CD14-positive monocyte (primary cell): Measurements from ENCODE around the gene STRIP1. TPM values are rescaled to one million over a fixed set of nuclear protein-coding genes. Genes with fewer than 3 reads are reported as not detected.

Experiments used
- DNase-seq, 3 donors: peaks; one replicate each; pipeline ENCODE4 v3.0.0-alpha.2; 2011 to 2022
- H2AFZ ChIP-seq: 2 replicates; pipeline ENCODE4 v1.6.0; 2012; ENCODE audit warnings: mild to moderate bottlenecking, low read depth, low read length, inconsistent platforms; ENCODE audit not compliant: insufficient read depth, poor library complexity, severe bottlenecking
- H3K27ac ChIP-seq, 2 donors: 1 replicate in 1 of 2; 2 replicates in 1 of 2; pipeline ENCODE4 v1.5.1; 2012 to 2013; ENCODE audit warnings: low read length in 2 of 2, control low read depth in 1 of 2, inconsistent platforms in 1 of 2, low read depth in 1 of 2, mild to moderate bottlenecking in 1 of 2
- H3K27me3 ChIP-seq, 2 donors: one replicate each; pipeline versions ENCODE4 v1.6.0 to v1.6.1; 2011 to 2013; ENCODE audit warnings: low read length in 2 of 2; ENCODE audit not compliant: control insufficient read depth in 2 of 2, insufficient read depth in 2 of 2
- H3K36me3 ChIP-seq, 2 donors: replicated peaks in 1 of 2; 1 replicate in 1 of 2; 2 replicates in 1 of 2; pipeline versions ENCODE4 v1.5.1 to v1.6.1; 2012 to 2013; ENCODE audit warnings: low read length in 2 of 2, control low read depth in 1 of 2, inconsistent platforms in 1 of 2, mild to moderate bottlenecking in 1 of 2; ENCODE audit not compliant: insufficient read depth in 2 of 2, control insufficient read depth in 1 of 2
- H3K4me1 ChIP-seq, 2 donors: 1 replicate in 1 of 2; 2 replicates in 1 of 2; pipeline versions ENCODE4 v1.5.1 to v1.6.1; 2012 to 2013; ENCODE audit warnings: low read length in 2 of 2, control low read depth in 1 of 2, inconsistent platforms in 1 of 2, mild to moderate bottlenecking in 1 of 2, moderate library complexity in 1 of 2; ENCODE audit not compliant: insufficient read depth in 2 of 2, control insufficient read depth in 1 of 2
- H3K4me2 ChIP-seq: replicated peaks from 2 replicates; pipeline ENCODE3; 2012; ENCODE audit warnings: low read length, moderate library complexity, mild to moderate bottlenecking; ENCODE audit not compliant: poor library complexity, severe bottlenecking; ENCODE audit errors: extremely low read depth
- H3K4me3 ChIP-seq, 3 experiments: fragments of 200-600 bp in 1 of 3; sonication (generic) in 1 of 3; replicated peaks in 1 of 3; 1 replicate in 2 of 3; 2 replicates in 1 of 3; pipeline ENCODE4 v1.5.1; 2011 to 2013; ENCODE audit warnings: low read length in 3 of 3, mild to moderate bottlenecking in 3 of 3, control low read depth in 2 of 3, low read depth in 2 of 3, inconsistent platforms in 1 of 3, moderate library complexity in 1 of 3
- H3K79me2 ChIP-seq: 2 replicates; pipeline ENCODE4 v1.6.0; 2012; ENCODE audit warnings: mild to moderate bottlenecking, control low read depth, inconsistent platforms, low read length, moderate library complexity; ENCODE audit not compliant: insufficient read depth
- H3K9ac ChIP-seq: 2 replicates; pipeline ENCODE4 v1.6.0; 2017; ENCODE audit warnings: low read length, mild to moderate bottlenecking; ENCODE audit not compliant: insufficient read depth, poor library complexity, severe bottlenecking
- H3K9me3 ChIP-seq, 2 donors: replicated peaks in 1 of 2; 1 replicate in 1 of 2; 2 replicates in 1 of 2; pipeline versions ENCODE4 v1.5.1 to v1.6.1; 2012 to 2013; ENCODE audit warnings: low read length in 2 of 2, control low read depth in 1 of 2; ENCODE audit not compliant: control insufficient read depth in 1 of 2, insufficient read depth in 1 of 2
- H4K20me1 ChIP-seq: 2 replicates; pipeline ENCODE4 v1.6.0; 2012; ENCODE audit warnings: mild to moderate bottlenecking, low read length, control low read depth, moderate library complexity; ENCODE audit not compliant: insufficient read depth
- H3K27ac Mint-ChIP-seq, 7 donors: one replicate each; pipeline ENCODE4 v1.8.0; 2020; ENCODE audit warnings: mild to moderate bottlenecking in 7 of 7, mixed read lengths in 7 of 7, moderate library complexity in 6 of 7, inconsistent platforms in 2 of 7
- H3K27me3 Mint-ChIP-seq, 3 donors: one replicate each; pipeline ENCODE4 v1.8.0; 2021 to 2022; ENCODE audit warnings: low read depth in 3 of 3, mild to moderate bottlenecking in 3 of 3, mixed read lengths in 3 of 3, moderate library complexity in 3 of 3, inconsistent platforms in 1 of 3
- H3K36me3 Mint-ChIP-seq, 2 donors: one replicate each; pipeline ENCODE4 v1.8.0; 2020; ENCODE audit warnings: mixed read lengths in 2 of 2, inconsistent platforms in 1 of 2, mild to moderate bottlenecking in 1 of 2
- H3K4me1 Mint-ChIP-seq: one replicate; pipeline ENCODE4 v1.8.0; 2020; ENCODE audit warnings: mild to moderate bottlenecking, mixed read lengths
- H3K4me3 Mint-ChIP-seq, 2 donors: one replicate each; pipeline ENCODE4 v1.8.0; 2020; ENCODE audit warnings: mild to moderate bottlenecking in 2 of 2, mixed read lengths in 2 of 2, moderate library complexity in 1 of 2
- H3K9me3 Mint-ChIP-seq, 7 donors: one replicate each; pipeline ENCODE4 v1.8.0; 2020 to 2022; ENCODE audit warnings: mixed read lengths in 7 of 7, mild to moderate bottlenecking in 6 of 7, moderate library complexity in 6 of 7, inconsistent platforms in 2 of 7
- WGBS: methylation state at CpG from one replicate; pipeline ENCODE4 v1.1.5; 2013; ENCODE audit warnings: missing lambda C conversion rate; ENCODE audit not compliant: insufficient coverage; 5-methylcytosine and 5-hydroxymethylcytosine counted together
- intact Hi-C, 2 donors: fragments of 100-400 bp; cut with micrococcal nuclease; formaldehyde crosslinking; loops; one replicate each; pipeline versions ENCODE4 v1.15.0 to v1.15.1; 2023
- polyA plus RNA-seq, 3 donors: library from polyadenylated mRNA; depleted of rRNA in 1 of 3; unstranded in 2 of 3; stranded (reverse) in 1 of 3; fragments of 300-500 nt in 2 of 3; fragments of >200 nt in 1 of 3; fragmentation: Illumina TruSeq in 2 of 3; gene quantifications; 1 replicate in 2 of 3; 2 replicates in 1 of 3; pipeline ENCODE4 v1.2.3, GENCODE V29; 2012 to 2021
- TF ChIP-seq, protein P1 (sequence below): fragments of 200-600 bp; IDR thresholded peaks from one replicate; pipeline ENCODE4 v1.8.0; 2022; ENCODE audit warnings: antibody characterized with exemption, mild to moderate bottlenecking

The STRIP1 gene
- polyA plus RNA-seq, 3 donors, result 8.9 to 33.6 (median 11.0) TPM

DNA sequence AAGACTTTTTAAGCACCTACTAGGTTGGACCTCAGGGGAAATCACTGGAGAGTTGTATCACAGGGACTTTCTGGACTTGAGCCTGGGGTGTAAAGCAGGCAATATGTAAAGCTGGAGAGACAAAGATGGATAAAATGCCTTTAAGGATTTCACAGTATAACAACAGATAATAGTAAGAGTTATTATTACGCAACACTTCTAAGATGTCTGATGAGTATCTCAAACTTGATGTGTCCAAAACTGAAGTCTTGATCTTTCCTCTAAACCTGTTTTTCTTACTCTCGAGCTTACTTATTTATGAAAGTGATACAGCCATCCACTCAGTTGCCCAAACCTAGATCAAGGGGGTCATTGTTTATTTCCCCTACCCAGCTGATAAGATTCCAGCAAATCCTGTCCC, 2.1 kb upstream of the STRIP1 start:
- Histone ChIP-seq H3K27me3 (no peaks in the 10 kb centered on the region), H3K36me3 (peaks cover 0 to 2% of the 10 kb centered on the region in 2 donors), H3K9me3 (no peaks in the 10 kb centered on the region), H3K4me1 (peaks cover 16 to 33% of the 10 kb centered on the region in 2 donors), H3K4me3 (no peak overlapping the region), H3K4me2 (no peak overlapping the region), H3K27ac (no peak overlapping the region), H3K79me2 (peaks cover 29% of the 10 kb centered on the region), H4K20me1 (no peaks in the 10 kb centered on the region), H3K9ac (no peak overlapping the region), H2AFZ (no peak overlapping the region)
- H3K4me1 Mint-ChIP-seq, result peaks cover 36% of the 10 kb centered on the region
- no CpG with 5 or more reads among the region's 2 CpGs for WGBS
- H3K4me3 Mint-ChIP-seq, result no peak overlapping the region
- intact Hi-C loops, result loop anchor here in 1 of 2 donors (10.0 kb wide), 2 partner anchors 372 to 608 kb away; partner anchors contain the start of genes LAMTOR5 and PSMA5
- no peaks in the 10 kb centered on the region for H3K9me3 Mint-ChIP-seq
- no peak for DNase-seq
- TF ChIP-seq, protein P1, sequence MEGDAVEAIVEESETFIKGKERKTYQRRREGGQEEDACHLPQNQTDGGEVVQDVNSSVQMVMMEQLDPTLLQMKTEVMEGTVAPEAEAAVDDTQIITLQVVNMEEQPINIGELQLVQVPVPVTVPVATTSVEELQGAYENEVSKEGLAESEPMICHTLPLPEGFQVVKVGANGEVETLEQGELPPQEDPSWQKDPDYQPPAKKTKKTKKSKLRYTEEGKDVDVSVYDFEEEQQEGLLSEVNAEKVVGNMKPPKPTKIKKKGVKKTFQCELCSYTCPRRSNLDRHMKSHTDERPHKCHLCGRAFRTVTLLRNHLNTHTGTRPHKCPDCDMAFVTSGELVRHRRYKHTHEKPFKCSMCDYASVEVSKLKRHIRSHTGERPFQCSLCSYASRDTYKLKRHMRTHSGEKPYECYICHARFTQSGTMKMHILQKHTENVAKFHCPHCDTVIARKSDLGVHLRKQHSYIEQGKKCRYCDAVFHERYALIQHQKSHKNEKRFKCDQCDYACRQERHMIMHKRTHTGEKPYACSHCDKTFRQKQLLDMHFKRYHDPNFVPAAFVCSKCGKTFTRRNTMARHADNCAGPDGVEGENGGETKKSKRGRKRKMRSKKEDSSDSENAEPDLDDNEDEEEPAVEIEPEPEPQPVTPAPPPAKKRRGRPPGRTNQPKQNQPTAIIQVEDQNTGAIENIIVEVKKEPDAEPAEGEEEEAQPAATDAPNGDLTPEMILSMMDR, result no peak
- peaks cover 0 to 3% of the 10 kb centered on the region in 2 donors for H3K36me3 Mint-ChIP-seq
- peaks cover 0 to 1% (median 0%) of the 10 kb centered on the region in 3 donors for H3K27me3 Mint-ChIP-seq
- peak overlapping the region in 1 of 7 donors; percentile 14 for H3K27ac Mint-ChIP-seq

DNA sequence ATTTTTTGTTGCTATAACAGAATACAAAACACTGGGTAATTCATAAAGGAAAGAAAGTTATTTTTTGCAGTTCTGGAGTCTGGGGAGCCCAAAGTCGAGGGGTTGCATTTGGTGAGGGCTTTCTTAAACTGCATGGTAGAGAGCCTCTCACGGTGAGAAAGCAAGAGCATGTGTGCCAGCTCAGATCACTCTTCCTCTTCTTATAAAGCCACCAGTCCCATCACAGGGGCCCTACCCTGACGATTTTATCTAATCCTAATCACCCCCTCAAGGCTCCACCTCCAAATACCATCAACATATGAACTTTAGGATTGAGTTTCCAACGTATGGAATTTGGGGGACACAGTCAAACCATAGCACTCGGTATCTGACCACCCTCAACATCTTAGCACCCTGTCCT, 1.0 kb upstream of the STRIP1 start:
- DNase-seq, result no peak
- H3K4me1 Mint-ChIP-seq, result peaks cover 36% of the 10 kb centered on the region
- H3K9me3 ChIP-seq, result no peaks in the 10 kb centered on the region
- peak overlapping the region; percentile 98 for H3K9ac ChIP-seq
- peaks cover 5 to 11% of the 10 kb centered on the region in 2 donors for H3K36me3 Mint-ChIP-seq
- peak overlapping the region in 1 of 2 donors; percentile 88 for H3K27ac ChIP-seq
- no peaks in the 10 kb centered on the region for H3K9me3 Mint-ChIP-seq
- peak overlapping the region; percentile 83 to 95 (median 90) for H3K27ac Mint-ChIP-seq
- 50% methylated on average over 1 of the region's 5 CpGs for WGBS
- intact Hi-C loops, result loop anchor here in 1 of 2 donors (10.0 kb wide), 2 partner anchors 371 to 609 kb away; partner anchors contain the start of genes LAMTOR5 and PSMA5
- TF ChIP-seq, protein P1, result no peak
- H3K36me3 ChIP-seq, result peaks cover 5 to 12% of the 10 kb centered on the region in 2 donors
- peaks cover 16 to 33% of the 10 kb centered on the region in 2 donors for H3K4me1 ChIP-seq
- H3K27me3 Mint-ChIP-seq, result peaks cover 0 to 1% (median 0%) of the 10 kb centered on the region in 3 donors
- H3K4me2 ChIP-seq, result peak overlapping the region; percentile 88
- no peaks in the 10 kb centered on the region for H4K20me1 ChIP-seq
- H2AFZ ChIP-seq, result peak overlapping the region; percentile 96
- H3K27me3 ChIP-seq, result no peaks in the 10 kb centered on the region
- H3K4me3 ChIP-seq, result peak overlapping the region in 2 of 3 experiments; percentile 63 to 94
- H3K4me3 Mint-ChIP-seq, result peak overlapping the region; percentile 10 to 89
- peaks cover 33% of the 10 kb centered on the region for H3K79me2 ChIP-seq
